Measurements from ENCODE around the gene TMEM223.

GRCh38 chr11:62805961-62806441 is 14.2 kb upstream of the TMEM223 start:
- TF ChIP-seq EZH2 (IDR thresholded peaks at IDR 0.05; ENCODE audit: insufficient read depth, poor library complexity, severe bottlenecking) (no peak), EZH2phosphoT487 (IDR thresholded peaks at IDR 0.05; ENCODE audit: insufficient read depth, low read depth) (no peak)
